HCT116 (cell line): ENCODE measurements around the gene HGS.

Experiments used
- CTCF ChIP-seq, 3 experiments: fragments of 200-600 bp in 1 of 3; sonication (generic) in 1 of 3; IDR thresholded peaks in 2 of 3; conservative IDR thresholded peaks in 1 of 3; 2 replicates each; pipeline ENCODE4 v1.5.1; 2012 to 2017; ENCODE audit warnings: low read depth in 2 of 3, low read length in 2 of 3, antibody characterized with exemption in 1 of 3, borderline replicate concordance in 1 of 3, control low read depth in 1 of 3, mild to moderate bottlenecking in 1 of 3, mixed read lengths in 1 of 3, mixed run types in 1 of 3, moderate library complexity in 1 of 3; ENCODE audit not compliant: insufficient read depth in 1 of 3
- EGR1 ChIP-seq: IDR thresholded peaks from 2 replicates; pipeline ENCODE4 v1.6.1; 2012; ENCODE audit warnings: low read depth
- POLR2A ChIP-seq: IDR thresholded peaks from 2 replicates; pipeline ENCODE4 v1.7.0; 2011; ENCODE audit warnings: borderline replicate concordance; ENCODE audit not compliant: insufficient read depth, insufficient read length; ENCODE audit errors: extremely low read depth
- TCF7L2 ChIP-seq: IDR thresholded peaks from 2 replicates; pipeline ENCODE4 v1.7.0; 2011; ENCODE audit warnings: borderline replicate concordance, inconsistent platforms; ENCODE audit not compliant: insufficient read depth, insufficient read length; ENCODE audit errors: extremely low read depth
- TF ChIP-seq, protein P1 (sequence below): IDR thresholded peaks from 2 replicates; pipeline ENCODE4 v1.6.1; 2012; ENCODE audit warnings: low read depth

GRCh38 chr17:81691196-81691595 lies 7.4 kb downstream of the HGS start:
- TF ChIP-seq, protein P1, sequence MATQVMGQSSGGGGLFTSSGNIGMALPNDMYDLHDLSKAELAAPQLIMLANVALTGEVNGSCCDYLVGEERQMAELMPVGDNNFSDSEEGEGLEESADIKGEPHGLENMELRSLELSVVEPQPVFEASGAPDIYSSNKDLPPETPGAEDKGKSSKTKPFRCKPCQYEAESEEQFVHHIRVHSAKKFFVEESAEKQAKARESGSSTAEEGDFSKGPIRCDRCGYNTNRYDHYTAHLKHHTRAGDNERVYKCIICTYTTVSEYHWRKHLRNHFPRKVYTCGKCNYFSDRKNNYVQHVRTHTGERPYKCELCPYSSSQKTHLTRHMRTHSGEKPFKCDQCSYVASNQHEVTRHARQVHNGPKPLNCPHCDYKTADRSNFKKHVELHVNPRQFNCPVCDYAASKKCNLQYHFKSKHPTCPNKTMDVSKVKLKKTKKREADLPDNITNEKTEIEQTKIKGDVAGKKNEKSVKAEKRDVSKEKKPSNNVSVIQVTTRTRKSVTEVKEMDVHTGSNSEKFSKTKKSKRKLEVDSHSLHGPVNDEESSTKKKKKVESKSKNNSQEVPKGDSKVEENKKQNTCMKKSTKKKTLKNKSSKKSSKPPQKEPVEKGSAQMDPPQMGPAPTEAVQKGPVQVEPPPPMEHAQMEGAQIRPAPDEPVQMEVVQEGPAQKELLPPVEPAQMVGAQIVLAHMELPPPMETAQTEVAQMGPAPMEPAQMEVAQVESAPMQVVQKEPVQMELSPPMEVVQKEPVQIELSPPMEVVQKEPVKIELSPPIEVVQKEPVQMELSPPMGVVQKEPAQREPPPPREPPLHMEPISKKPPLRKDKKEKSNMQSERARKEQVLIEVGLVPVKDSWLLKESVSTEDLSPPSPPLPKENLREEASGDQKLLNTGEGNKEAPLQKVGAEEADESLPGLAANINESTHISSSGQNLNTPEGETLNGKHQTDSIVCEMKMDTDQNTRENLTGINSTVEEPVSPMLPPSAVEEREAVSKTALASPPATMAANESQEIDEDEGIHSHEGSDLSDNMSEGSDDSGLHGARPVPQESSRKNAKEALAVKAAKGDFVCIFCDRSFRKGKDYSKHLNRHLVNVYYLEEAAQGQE, result no peak
- TF ChIP-seq POLR2A (no peak), CTCF (IDR thresholded peaks at IDR 0.05 in 2 of 3, conservative IDR thresholded peaks at IDR 0.05 in 1 of 3; ENCODE audit: borderline replicate concordance in 1 of 3, insufficient read depth in 1 of 3, low read depth in 2 of 3, low read length in 2 of 3) (no peak), EGR1 (no peak), TCF7L2 (no peak)
